GM10266 (cell line): Measurements from ENCODE around the gene TMEM97.
"Not testable (repeated sequence)": the region's sequence is repeated elsewhere in the genome, so short reads cannot be mapped to it uniquely, and the experiment has no call there.

ENCODE experiments used
- DNase-seq: peaks from one replicate; pipeline ENCODE4 v3.0.0; 2012; ENCODE audit errors: extremely low spot score
- TF ChIP-seq, protein P1 (sequence below): IDR thresholded peaks from 2 replicates; pipeline ENCODE4 v1.5.1; 2012; ENCODE audit warnings: mild to moderate bottlenecking, low read depth; ENCODE audit not compliant: control insufficient read depth, insufficient read depth; ENCODE audit errors: missing control alignments

Gene TMEM97

DNA sequence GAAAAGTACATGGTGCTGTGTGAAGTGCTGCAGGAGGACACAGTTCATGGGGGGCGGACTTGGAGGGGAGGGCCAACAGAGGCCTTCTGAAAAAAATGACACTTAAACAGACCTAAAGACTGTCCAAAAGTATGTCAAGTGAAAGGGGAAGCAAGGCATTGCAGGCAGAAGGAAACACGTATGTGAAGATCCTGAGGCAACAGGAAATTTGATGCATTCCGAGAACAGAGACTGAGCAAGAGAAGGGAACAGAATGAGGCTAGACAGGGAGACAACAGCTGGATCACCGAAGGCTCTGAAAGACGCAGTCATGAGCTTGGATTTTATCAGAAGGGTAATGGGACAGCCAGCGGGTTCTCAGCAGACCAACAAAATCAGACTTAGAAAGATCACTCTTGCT is 15.2 kb downstream of the TMEM97 start:
- TF ChIP-seq, protein P1, sequence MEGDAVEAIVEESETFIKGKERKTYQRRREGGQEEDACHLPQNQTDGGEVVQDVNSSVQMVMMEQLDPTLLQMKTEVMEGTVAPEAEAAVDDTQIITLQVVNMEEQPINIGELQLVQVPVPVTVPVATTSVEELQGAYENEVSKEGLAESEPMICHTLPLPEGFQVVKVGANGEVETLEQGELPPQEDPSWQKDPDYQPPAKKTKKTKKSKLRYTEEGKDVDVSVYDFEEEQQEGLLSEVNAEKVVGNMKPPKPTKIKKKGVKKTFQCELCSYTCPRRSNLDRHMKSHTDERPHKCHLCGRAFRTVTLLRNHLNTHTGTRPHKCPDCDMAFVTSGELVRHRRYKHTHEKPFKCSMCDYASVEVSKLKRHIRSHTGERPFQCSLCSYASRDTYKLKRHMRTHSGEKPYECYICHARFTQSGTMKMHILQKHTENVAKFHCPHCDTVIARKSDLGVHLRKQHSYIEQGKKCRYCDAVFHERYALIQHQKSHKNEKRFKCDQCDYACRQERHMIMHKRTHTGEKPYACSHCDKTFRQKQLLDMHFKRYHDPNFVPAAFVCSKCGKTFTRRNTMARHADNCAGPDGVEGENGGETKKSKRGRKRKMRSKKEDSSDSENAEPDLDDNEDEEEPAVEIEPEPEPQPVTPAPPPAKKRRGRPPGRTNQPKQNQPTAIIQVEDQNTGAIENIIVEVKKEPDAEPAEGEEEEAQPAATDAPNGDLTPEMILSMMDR, result no peak
- DNase-seq, result no peak

DNA sequence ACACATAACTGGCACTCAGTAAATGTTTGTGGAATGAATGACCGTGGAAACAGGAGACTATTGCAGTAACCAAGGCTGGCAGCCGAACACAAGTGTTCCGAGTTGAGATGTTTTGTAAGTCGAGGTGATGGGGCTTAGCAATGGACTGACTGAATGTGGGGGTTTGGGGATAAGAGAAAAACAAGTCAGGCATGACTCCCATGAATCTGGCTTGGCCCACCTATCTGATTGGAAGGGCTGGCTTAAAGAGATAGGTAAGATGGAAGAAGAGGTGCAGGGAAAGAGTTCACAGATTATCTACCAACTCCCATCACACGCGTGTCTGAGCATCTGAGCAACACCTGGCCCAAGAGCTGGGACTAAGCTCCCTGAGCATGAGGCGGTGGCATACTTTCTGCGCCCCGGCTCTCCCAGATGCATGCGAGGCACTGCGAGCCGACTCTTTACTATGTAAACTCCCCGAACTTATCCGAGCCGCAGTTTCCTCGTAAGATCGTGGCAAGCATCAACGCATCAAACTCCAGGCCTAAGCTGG is 15.7 kb downstream of the TMEM97 start:
- TF ChIP-seq, protein P1, result peak; percentile 17
- no peak for DNase-seq

DNA sequence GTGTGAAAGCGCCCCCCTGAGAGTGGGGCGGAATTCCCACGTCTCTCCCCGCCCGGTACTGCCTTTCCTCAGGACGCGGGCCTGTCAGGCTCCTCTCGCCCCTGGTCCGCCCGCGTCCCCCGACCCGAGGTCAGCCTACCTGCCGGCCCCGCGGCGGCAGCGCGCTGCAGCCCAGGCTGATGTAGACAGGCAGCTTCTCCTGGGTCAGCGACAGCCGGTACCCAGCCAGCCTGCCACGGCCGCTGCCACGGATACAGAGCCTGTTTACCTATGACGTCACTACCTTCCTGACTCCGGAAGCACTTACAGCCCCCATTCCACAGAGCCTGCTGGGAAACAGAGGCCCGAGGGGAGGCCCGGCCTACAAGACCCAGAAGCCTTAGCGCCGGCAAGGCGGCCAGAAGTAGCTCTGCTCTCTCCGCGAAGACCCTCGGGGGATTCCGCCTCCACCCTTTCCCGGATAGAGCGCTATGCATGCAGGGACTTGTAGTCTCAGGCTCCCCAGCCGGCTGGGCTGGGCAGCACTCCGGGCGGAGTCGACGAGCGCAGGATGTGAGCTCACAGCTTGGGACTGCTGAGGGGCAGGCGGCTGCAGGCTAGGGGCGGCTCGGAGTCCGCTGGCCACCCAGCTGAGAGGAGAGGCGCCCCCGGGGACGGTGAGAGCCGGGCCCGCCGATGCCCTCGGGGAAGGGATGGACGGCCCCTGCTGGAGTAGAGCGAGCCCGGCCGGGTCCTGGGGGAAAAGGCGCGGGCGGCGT is 16.4 kb downstream of the TMEM97 start, which contains the start of the genes IFT20 and TNFAIP1:
TSS of gene IFT20 (minus strand) at position 272 of the 758 bp plus-strand sequence. CDS start 3,487 bp downstream, outside the sequence.
TSS of gene TNFAIP1 (plus strand) at position 561 of the 758 bp plus-strand sequence. CDS start 3,761 bp downstream, outside the sequence.
- peak; percentile 96 for DNase-seq
- TF ChIP-seq, protein P1, result no peak

DNA sequence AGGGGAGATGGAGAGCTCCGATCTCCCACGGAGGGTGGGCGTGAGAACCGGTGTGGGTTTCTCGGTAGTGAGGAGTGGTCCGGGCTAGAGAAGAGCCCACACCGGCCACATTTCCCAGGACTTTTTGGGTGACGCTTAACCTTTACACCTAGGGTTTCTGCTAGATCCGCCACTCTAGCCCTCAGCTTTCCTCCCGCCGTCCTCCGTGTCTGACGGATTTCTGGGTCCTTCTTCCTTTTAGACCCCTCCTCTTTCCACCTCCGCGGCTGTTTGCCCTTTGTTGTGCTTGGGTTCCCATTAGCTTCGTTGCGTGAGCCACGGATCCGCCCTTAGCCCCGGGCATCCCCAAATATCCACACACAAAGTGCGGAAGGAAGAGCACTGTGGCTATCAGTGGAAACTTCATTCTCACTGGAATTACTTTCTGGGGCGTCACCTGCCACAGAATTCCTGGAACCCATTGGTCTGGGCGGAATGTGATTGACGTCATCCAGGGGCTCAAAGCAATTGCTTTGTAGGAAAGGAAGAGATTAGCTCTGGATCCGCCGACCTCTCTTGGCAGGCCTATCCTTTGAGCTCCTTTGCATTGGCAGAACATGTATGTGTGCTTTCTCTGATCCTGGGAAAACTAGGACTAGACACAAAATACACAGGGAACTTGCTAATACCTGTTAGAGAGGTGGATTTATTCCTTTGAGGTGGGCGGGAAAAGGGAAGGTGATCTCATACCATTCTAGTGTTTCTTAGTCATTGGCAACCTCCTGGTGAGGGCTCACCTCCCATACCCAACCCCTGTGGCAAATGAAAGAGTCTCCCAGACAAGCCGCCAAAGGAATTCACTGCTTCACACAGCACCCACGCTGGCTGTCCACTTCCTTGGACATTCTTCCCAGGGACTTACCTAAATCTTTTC is 17.2 kb downstream of the TMEM97 start:
- TF ChIP-seq, protein P1, result no peak
- no peak for DNase-seq

DNA sequence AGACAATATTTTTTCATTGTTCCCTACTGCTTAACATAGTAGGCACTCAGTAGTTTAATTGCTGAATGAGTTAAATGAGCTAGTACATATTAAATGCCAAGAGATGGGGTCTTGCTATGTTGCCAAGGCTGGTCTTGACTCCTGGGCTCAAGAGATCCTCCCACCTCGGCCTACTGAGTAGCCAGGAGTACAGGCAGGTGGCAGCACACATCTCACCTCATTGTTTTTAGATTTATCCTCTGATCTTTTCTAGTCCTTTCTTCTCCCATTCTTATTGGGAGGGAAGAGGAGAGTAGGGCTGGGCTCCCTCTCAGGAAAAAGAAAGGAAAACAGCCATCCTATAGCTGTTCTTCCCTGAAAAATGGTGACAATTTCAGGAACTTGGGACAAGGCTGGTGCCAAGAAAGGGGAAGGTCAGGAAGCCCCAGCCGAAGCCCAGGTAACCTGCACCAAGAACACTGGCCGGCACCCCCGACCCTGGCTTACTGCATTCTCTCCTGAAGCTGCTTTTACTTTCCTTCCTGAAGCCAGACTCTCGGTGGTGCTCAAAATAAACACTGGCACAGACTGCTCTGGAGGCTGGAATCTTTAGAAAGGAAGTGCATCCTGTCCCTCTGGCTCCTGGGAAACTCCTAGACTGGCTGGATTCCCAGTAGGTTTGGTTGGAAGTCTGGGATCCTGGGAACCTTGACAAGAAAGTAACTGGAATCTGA is 19.2 kb downstream of the TMEM97 start:
- TF ChIP-seq, protein P1, result no peak
- no peak for DNase-seq

DNA sequence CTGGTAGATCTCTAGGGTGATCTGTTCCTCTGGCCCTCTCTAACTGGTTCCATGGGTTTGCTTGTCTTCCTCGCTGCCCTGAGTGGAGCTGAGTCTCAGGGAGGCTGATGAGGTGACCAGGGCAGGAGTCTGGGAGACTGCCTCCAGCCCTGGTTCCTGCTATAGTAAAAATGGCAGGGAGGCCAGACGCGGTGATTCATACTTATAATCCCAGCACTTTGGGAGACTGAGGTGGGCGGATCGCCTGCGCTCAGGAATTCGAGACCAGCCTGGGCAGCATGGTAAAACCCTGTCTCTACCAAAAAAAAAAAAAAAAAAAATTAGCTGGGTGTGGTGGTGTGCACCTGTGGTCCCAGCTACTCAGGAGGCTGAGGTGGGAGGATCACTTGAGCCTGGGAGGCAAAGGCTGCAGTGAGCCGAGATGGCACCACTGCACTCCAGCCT is 19.8 kb downstream of the TMEM97 start:
- not testable (repeated sequence) for DNase-seq

DNA sequence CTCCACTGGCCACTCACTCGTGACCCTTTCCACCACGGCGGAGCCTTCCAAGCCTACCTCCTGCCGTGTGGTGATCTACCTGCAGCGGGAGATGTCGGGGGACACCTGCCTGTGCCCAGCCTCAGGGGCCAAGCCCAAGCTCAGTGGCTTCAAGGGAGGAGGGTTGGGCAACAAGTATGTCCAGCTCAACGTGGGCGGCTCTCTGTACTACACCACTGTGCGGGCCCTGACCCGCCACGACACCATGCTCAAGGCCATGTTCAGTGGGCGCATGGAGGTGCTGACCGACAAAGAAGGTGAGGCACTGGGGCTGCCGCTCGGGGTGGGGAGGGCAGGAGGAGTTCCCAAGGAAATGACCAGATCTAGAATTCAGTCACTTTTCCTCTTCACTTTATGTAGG is 20.4 kb downstream of the TMEM97 start:
- TF ChIP-seq, protein P1, result no peak
- DNase-seq, result no peak
